Astrocyte (in vitro differentiated cells and primary cell): ENCODE results near the gene TAPBPL. TPM values are rescaled to one million over a fixed set of nuclear protein-coding genes. Genes with fewer than 3 reads are reported as not detected.

Experiments used
- DNase-seq: peaks from one replicate; pipeline ENCODE4 v3.0.0-alpha.2; 2010; ENCODE audit warnings: low read depth
- FAIRE-seq: peaks from 2 replicates; lab custom pipeline; 2011; peaks lifted over from hg19 to GRCh38; lab: Jason Lieb, UNC
- H2AFZ ChIP-seq: 2 replicates; pipeline ENCODE4 v1.6.0; 2012; ENCODE audit warnings: low read depth, low read length, inconsistent platforms
- H3K27ac ChIP-seq: 2 replicates; pipeline ENCODE4 v1.5.1; 2011; ENCODE audit warnings: low read depth, low read length, inconsistent platforms
- H3K27me3 ChIP-seq: 2 replicates; pipeline ENCODE4 v1.6.0; 2011; ENCODE audit warnings: low read length, inconsistent platforms; ENCODE audit not compliant: insufficient read depth
- H3K36me3 ChIP-seq: 2 replicates; pipeline ENCODE4 v1.5.1; 2011; ENCODE audit warnings: low read length, inconsistent platforms; ENCODE audit not compliant: insufficient read depth
- H3K4me1 ChIP-seq: 2 replicates; pipeline ENCODE4 v1.5.1; 2011; ENCODE audit warnings: low read length, inconsistent platforms; ENCODE audit not compliant: insufficient read depth
- H3K4me2 ChIP-seq: 2 replicates; pipeline ENCODE4 v1.6.0; 2012; ENCODE audit warnings: low read length, inconsistent platforms
- H3K4me3 ChIP-seq: 2 replicates; pipeline ENCODE4 v1.5.1; 2011; ENCODE audit warnings: low read depth, mild to moderate bottlenecking, low read length, inconsistent platforms; ENCODE audit not compliant: insufficient read depth
- H3K79me2 ChIP-seq: 2 replicates; pipeline ENCODE4 v1.6.0; 2012; ENCODE audit warnings: mild to moderate bottlenecking, low read length, inconsistent platforms; ENCODE audit not compliant: insufficient read depth
- H3K9ac ChIP-seq: 2 replicates; pipeline ENCODE4 v1.6.0; 2012; ENCODE audit warnings: mild to moderate bottlenecking, low read length, inconsistent platforms
- H3K9me3 ChIP-seq: 2 replicates; pipeline ENCODE4 v1.5.1; 2012; ENCODE audit warnings: low read depth, mild to moderate bottlenecking, low read length, inconsistent platforms; ENCODE audit not compliant: insufficient read depth
- H4K20me1 ChIP-seq: 2 replicates; pipeline ENCODE4 v1.6.0; 2012; ENCODE audit warnings: low read length, inconsistent platforms; ENCODE audit not compliant: insufficient read depth
- H3K27ac Mint-ChIP-seq: one replicate; pipeline ENCODE4 v1.8.0; 2021; ENCODE audit warnings: mild to moderate bottlenecking, mixed read lengths; ENCODE audit not compliant: unreplicated experiment
- H3K27me3 Mint-ChIP-seq: one replicate; pipeline ENCODE4 v1.8.0; 2021; ENCODE audit warnings: low read depth, mixed read lengths; ENCODE audit not compliant: unreplicated experiment
- H3K36me3 Mint-ChIP-seq: one replicate; pipeline ENCODE4 v1.8.0; 2021; ENCODE audit warnings: low read depth, mixed read lengths; ENCODE audit not compliant: unreplicated experiment
- H3K4me1 Mint-ChIP-seq: one replicate; pipeline ENCODE4 v1.8.0; 2021; ENCODE audit warnings: low read depth, mixed read lengths; ENCODE audit not compliant: unreplicated experiment
- H3K4me3 Mint-ChIP-seq: one replicate; pipeline ENCODE4 v1.8.0; 2021; ENCODE audit warnings: mild to moderate bottlenecking, moderate library complexity, mixed read lengths; ENCODE audit not compliant: unreplicated experiment
- H3K9me3 Mint-ChIP-seq: one replicate; pipeline ENCODE4 v1.8.0; 2021; ENCODE audit warnings: mild to moderate bottlenecking, mixed read lengths; ENCODE audit not compliant: unreplicated experiment
- EZH2 ChIP-seq: IDR thresholded peaks from 2 replicates; pipeline ENCODE4 v1.6.1; 2012; ENCODE audit warnings: mild to moderate bottlenecking, low read length, inconsistent platforms; ENCODE audit not compliant: insufficient read depth
- total RNA-seq: library from RNA; stranded (reverse); gene quantifications from 2 replicates; pipeline ENCODE4 v1.2.1, GENCODE V29; 2021
- TF ChIP-seq, protein P1 (sequence below): IDR thresholded peaks from 2 replicates; pipeline ENCODE4 v1.5.1; 2011; ENCODE audit warnings: low read depth, mild to moderate bottlenecking, inconsistent platforms, low read length, moderate library complexity; ENCODE audit not compliant: insufficient read depth

Gene TAPBPL
- total RNA-seq, 1 donor from 2014 or later = 1.6 TPM

DNA sequence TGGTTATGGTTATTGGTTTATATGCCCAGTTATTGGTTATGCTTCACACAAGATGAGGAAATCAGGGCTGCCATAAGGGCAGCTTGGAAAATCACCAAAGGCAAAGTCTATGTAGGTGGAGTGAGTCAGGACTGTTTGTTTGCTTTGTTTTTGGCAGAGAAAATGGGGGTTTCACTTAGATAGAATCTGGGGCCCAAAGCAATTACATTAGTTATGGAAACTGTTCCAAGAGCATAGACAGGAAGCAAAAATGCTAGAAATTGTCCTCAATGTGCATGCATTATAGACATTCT, 16.4 kb downstream of the TAPBPL start:
- Mint-ChIP-seq H3K36me3 (peaks cover 17% of the 10 kb centered on the region), H3K9me3 (no peaks in the 10 kb centered on the region), H3K4me3 (peak overlapping the region; percentile 94), H3K27me3 (no peaks in the 10 kb centered on the region), H3K4me1 (peaks cover 19% of the 10 kb centered on the region), H3K27ac (no peak overlapping the region)
- Histone ChIP-seq H3K27ac (no peak overlapping the region), H3K27me3 (no peaks in the 10 kb centered on the region), H3K4me1 (peaks cover 14% of the 10 kb centered on the region), H3K36me3 (peaks cover 18% of the 10 kb centered on the region), H3K4me3 (no peak overlapping the region), H3K9ac (no peak overlapping the region), H3K79me2 (peaks cover 24% of the 10 kb centered on the region), H3K9me3 (no peaks in the 10 kb centered on the region), H3K4me2 (peak overlapping the region; percentile 86), H4K20me1 (peaks cover 35% of the 10 kb centered on the region), H2AFZ (no peak overlapping the region)
- no peak for TF ChIP-seq EZH2
- TF ChIP-seq, protein P1, sequence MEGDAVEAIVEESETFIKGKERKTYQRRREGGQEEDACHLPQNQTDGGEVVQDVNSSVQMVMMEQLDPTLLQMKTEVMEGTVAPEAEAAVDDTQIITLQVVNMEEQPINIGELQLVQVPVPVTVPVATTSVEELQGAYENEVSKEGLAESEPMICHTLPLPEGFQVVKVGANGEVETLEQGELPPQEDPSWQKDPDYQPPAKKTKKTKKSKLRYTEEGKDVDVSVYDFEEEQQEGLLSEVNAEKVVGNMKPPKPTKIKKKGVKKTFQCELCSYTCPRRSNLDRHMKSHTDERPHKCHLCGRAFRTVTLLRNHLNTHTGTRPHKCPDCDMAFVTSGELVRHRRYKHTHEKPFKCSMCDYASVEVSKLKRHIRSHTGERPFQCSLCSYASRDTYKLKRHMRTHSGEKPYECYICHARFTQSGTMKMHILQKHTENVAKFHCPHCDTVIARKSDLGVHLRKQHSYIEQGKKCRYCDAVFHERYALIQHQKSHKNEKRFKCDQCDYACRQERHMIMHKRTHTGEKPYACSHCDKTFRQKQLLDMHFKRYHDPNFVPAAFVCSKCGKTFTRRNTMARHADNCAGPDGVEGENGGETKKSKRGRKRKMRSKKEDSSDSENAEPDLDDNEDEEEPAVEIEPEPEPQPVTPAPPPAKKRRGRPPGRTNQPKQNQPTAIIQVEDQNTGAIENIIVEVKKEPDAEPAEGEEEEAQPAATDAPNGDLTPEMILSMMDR = no peak
- DNase-seq = no peak
- no peak for FAIRE-seq

DNA sequence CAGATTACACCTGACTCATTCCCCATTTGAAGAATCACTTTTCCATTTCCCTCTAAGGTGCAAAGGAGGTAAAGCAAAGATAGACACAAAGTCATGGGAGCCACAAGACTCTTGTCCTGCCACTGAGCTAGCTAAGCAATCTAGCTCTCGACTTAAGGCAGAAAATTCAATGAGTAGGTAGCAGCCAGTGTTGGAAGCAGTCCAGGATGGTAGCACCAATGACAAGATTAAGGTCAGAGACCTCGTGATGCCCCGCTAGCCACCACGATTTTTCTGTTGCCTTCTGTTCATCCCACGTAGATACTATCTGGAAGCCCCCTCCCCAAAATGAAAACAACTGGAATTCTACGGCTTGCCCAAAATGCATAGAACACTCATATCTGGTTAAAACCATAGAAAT, 17.2 kb downstream of the TAPBPL start:
- Mint-ChIP-seq H3K36me3 (peaks cover 16% of the 10 kb centered on the region), H3K4me1 (peaks cover 19% of the 10 kb centered on the region), H3K9me3 (no peaks in the 10 kb centered on the region), H3K27ac (no peak overlapping the region), H3K4me3 (peak overlapping the region; percentile 94), H3K27me3 (no peaks in the 10 kb centered on the region)
- TF ChIP-seq, protein P1 = no peak
- TF ChIP-seq EZH2 = no peak
- H3K9ac ChIP-seq = no peak overlapping the region
- peaks cover 10% of the 10 kb centered on the region for H3K36me3 ChIP-seq
- H4K20me1 ChIP-seq = peaks cover 35% of the 10 kb centered on the region
- no peak overlapping the region for H2AFZ ChIP-seq
- no peak for FAIRE-seq
- H3K27ac ChIP-seq = no peak overlapping the region
- H3K4me3 ChIP-seq = peak overlapping the region; percentile 83
- peak overlapping the region; percentile 86 for H3K4me2 ChIP-seq
- H3K9me3 ChIP-seq = no peaks in the 10 kb centered on the region
- H3K4me1 ChIP-seq = peaks cover 14% of the 10 kb centered on the region
- no peak for DNase-seq
- H3K27me3 ChIP-seq = no peaks in the 10 kb centered on the region
- H3K79me2 ChIP-seq = peaks cover 24% of the 10 kb centered on the region

DNA sequence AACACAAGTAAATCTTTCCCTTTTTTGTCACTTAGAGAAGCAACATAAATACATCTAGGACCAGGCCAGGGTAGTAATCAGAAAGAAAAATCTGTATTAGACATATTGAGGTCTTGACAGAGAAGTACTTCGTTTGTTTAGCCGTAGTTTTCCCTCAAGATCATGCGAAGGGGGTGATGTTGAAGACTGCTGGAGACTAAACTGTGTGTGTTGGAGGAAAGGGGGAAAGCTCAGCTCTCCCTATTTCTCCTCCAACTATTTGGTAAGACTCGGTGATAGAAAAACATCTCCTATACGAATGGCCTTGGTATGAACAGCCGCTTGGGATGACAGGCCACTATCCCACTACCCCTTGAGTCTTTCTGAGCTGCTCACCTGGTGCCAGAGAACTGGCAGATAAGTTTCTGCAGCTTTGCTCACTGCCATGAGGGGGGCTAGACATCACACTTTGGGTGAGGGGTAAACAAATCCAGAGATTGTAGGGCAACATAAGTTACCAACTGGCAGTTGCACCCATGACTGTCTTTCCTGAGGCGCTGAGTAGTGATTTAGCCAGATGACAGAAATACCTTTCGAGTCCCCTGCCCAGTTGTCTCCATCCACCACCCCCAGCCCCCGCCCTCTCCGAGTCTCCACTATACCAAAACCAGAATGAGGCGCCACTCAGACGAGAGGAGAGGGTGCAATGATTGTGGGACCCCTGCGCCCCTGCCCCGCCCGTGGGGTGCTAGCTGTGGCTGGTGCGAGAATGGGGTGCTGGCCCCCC, 17.9 kb downstream of the TAPBPL start:
- Histone ChIP-seq H2AFZ (peak overlapping the region; percentile 94), H3K36me3 (peaks cover 3% of the 10 kb centered on the region), H3K9me3 (no peaks in the 10 kb centered on the region), H3K9ac (peak overlapping the region; percentile 88), H3K27ac (peak overlapping the region; percentile 87), H3K4me1 (peaks cover 14% of the 10 kb centered on the region), H3K4me2 (peak overlapping the region; percentile 86), H3K79me2 (peaks cover 24% of the 10 kb centered on the region), H4K20me1 (peaks cover 32% of the 10 kb centered on the region), H3K4me3 (peak overlapping the region; percentile 83), H3K27me3 (no peaks in the 10 kb centered on the region)
- Mint-ChIP-seq H3K36me3 (peaks cover 9% of the 10 kb centered on the region), H3K27ac (peak overlapping the region; percentile 18), H3K9me3 (peaks cover 2% of the 10 kb centered on the region), H3K27me3 (no peaks in the 10 kb centered on the region), H3K4me3 (peak overlapping the region; percentile 94), H3K4me1 (peaks cover 20% of the 10 kb centered on the region)
- DNase-seq (no peak), FAIRE-seq (no peak)
- no peak for TF ChIP-seq EZH2
- TF ChIP-seq, protein P1 = no peak
